CD4-positive, alpha-beta memory T cell (primary cell): ENCODE results near the gene SLC4A3. TPM values are rescaled to one million over a fixed set of nuclear protein-coding genes. Genes with fewer than 3 reads are reported as not detected.
"Not testable (repeated sequence)": the region's sequence is repeated elsewhere in the genome, so short reads cannot be mapped to it uniquely, and the experiment has no call there.

Experiments
- CTCF ChIA-PET: fragments of 350-600 bp; sonication (Branson Sonifier 250); formaldehyde crosslinking; loops from one replicate; lab custom pipeline; 2021; ENCODE audit warnings: inconsistent platforms; ENCODE audit not compliant: partially characterized antibody; lab: Charles Lee
- POLR2A ChIA-PET: fragments of 350-600 bp; sonication (Branson Sonifier 250); formaldehyde crosslinking; loops from one replicate; lab custom pipeline; 2021; ENCODE audit not compliant: partially characterized antibody; lab: Charles Lee
- DNase-seq, 5 donors: peaks; one replicate each; pipeline versions ENCODE4 v3.0.0 to v3.0.0-alpha.2; 2020 to 2022; ENCODE audit warnings: mixed read lengths in 1 of 5
- H3K27ac ChIP-seq: one replicate; pipeline ENCODE4 v1.7.0; 2013; ENCODE audit warnings: low read depth, low read length
- H3K27me3 ChIP-seq: 2 replicates; pipeline ENCODE4 v1.7.0; 2013; ENCODE audit warnings: mild to moderate bottlenecking, low read length, moderate library complexity; ENCODE audit not compliant: insufficient read depth
- H3K36me3 ChIP-seq: 2 replicates; pipeline ENCODE4 v1.7.0; 2013; ENCODE audit warnings: mild to moderate bottlenecking, low read length, moderate library complexity; ENCODE audit not compliant: insufficient read depth
- H3K4me1 ChIP-seq: 2 replicates; pipeline ENCODE4 v1.7.0; 2013; ENCODE audit warnings: mild to moderate bottlenecking, low read length, moderate library complexity; ENCODE audit not compliant: insufficient read depth
- H3K4me3 ChIP-seq, 2 donors: one replicate each; pipeline ENCODE4 v1.7.0; 2013; ENCODE audit warnings: low read length in 2 of 2, mild to moderate bottlenecking in 1 of 2
- H3K9me3 ChIP-seq, 2 donors: one replicate each; pipeline ENCODE4 v1.7.0; 2013; ENCODE audit warnings: low read length in 2 of 2, control low read depth in 1 of 2; ENCODE audit not compliant: control insufficient read depth in 1 of 2
- H3K27ac Mint-ChIP-seq, 7 donors: one replicate each; pipeline ENCODE4 v1.8.0; 2020 to 2021; ENCODE audit warnings: mixed read lengths in 7 of 7, mild to moderate bottlenecking in 6 of 7, inconsistent platforms in 3 of 7, moderate library complexity in 3 of 7
- H3K27me3 Mint-ChIP-seq, 2 donors: one replicate each; pipeline ENCODE4 v1.8.0; 2020 to 2021; ENCODE audit warnings: mixed read lengths in 2 of 2
- H3K36me3 Mint-ChIP-seq, 2 donors: one replicate each; pipeline ENCODE4 v1.8.0; 2020 to 2021; ENCODE audit warnings: mixed read lengths in 2 of 2, inconsistent platforms in 1 of 2, mild to moderate bottlenecking in 1 of 2
- H3K4me1 Mint-ChIP-seq, 4 donors: one replicate each; pipeline ENCODE4 v1.8.0; 2020 to 2021; ENCODE audit warnings: mixed read lengths in 4 of 4, mild to moderate bottlenecking in 1 of 4
- H3K4me3 Mint-ChIP-seq, 8 donors: one replicate each; pipeline ENCODE4 v1.8.0; 2020 to 2021; ENCODE audit warnings: mixed read lengths in 8 of 8, mild to moderate bottlenecking in 7 of 8, moderate library complexity in 6 of 8, inconsistent platforms in 3 of 8
- H3K9me3 Mint-ChIP-seq, 8 donors: one replicate each; pipeline ENCODE4 v1.8.0; 2020 to 2021; ENCODE audit warnings: mixed read lengths in 8 of 8, mild to moderate bottlenecking in 5 of 8, inconsistent platforms in 3 of 8, moderate library complexity in 1 of 8
- intact Hi-C: fragments of 100-400 bp; cut with micrococcal nuclease; formaldehyde crosslinking; loops from one replicate; pipeline ENCODE4 v1.15.1; 2023
- polyA plus RNA-seq, 2 donors: library from polyadenylated mRNA; unstranded; fragments of 300-500 nt; fragmentation: Illumina TruSeq; gene quantifications; one replicate each; pipeline ENCODE4 v1.2.3, GENCODE V29; 2021
- total RNA-seq, 2 experiments: library from RNA; stranded (reverse); gene quantifications; one replicate each; pipeline ENCODE4 v1.2.3, GENCODE V29; 2021

The SLC4A3 gene
- total and polyA plus RNA-seq, 4 experiments from 2014 or later, result not detected

GRCh38 chr2:219683474-219683873 is 56.0 kb downstream of the SLC4A3 start:
- H3K36me3 Mint-ChIP-seq, H3K27ac Mint-ChIP-seq, POLR2A ChIA-PET, H3K9me3 Mint-ChIP-seq, H3K36me3 ChIP-seq, H3K27ac ChIP-seq, H3K27me3 ChIP-seq, H3K4me1 ChIP-seq, intact Hi-C loops, CTCF ChIA-PET, DNase-seq, H3K4me3 ChIP-seq, H3K4me3 Mint-ChIP-seq, H3K9me3 ChIP-seq: not testable (repeated sequence)
- H3K4me1 Mint-ChIP-seq, result peaks cover 0 to 10% (median 7%) of the 10 kb centered on the region in 4 donors
- H3K27me3 Mint-ChIP-seq, result peaks cover 16 to 28% of the 10 kb centered on the region in 2 donors

GRCh38 chr2:219684721-219685689 is 57.6 kb downstream of the SLC4A3 start:
- intact Hi-C loops, result no loop called here
- ChIA-PET CTCF (no interaction called here), POLR2A (no interaction called here)
- Histone ChIP-seq H3K27ac (no peak overlapping the region), H3K4me3 (no peak overlapping the region), H3K9me3 (no peaks in the 10 kb centered on the region), H3K36me3 (no peaks in the 10 kb centered on the region), H3K27me3 (no peaks in the 10 kb centered on the region), H3K4me1 (no peaks in the 10 kb centered on the region)
- peak in 4 of 5 donors; percentile 6 to 37 (median 16) for DNase-seq
- Mint-ChIP-seq H3K4me1 (peaks cover 0 to 10% (median 7%) of the 10 kb centered on the region in 4 donors), H3K27ac (peak overlapping the region in 1 of 7 donors; percentile 49), H3K9me3 (peaks cover 0 to 3% (median 0%) of the 10 kb centered on the region in 8 donors), H3K36me3 (no peaks in the 10 kb centered on the region), H3K27me3 (peaks cover 13 to 25% of the 10 kb centered on the region in 2 donors), H3K4me3 (peak overlapping the region; percentile 47 to 69 (median 58))

- no peaks in the 10 kb centered on the region for H3K27me3 ChIP-seq
- H3K9me3 ChIP-seq, result no peaks in the 10 kb centered on the region
- H3K36me3 ChIP-seq, result no peaks in the 10 kb centered on the region
- intact Hi-C loops, result no loop called here
- H3K27ac Mint-ChIP-seq, result no peak overlapping the region
- peaks cover 0 to 10% (median 7%) of the 10 kb centered on the region in 4 donors for H3K4me1 Mint-ChIP-seq
- DNase-seq, result no peak
- peaks cover 10 to 31% of the 10 kb centered on the region in 2 donors for H3K27me3 Mint-ChIP-seq
- no peak overlapping the region for H3K4me3 ChIP-seq
- no peak overlapping the region for H3K4me3 Mint-ChIP-seq
- no peak overlapping the region for H3K27ac ChIP-seq
- CTCF ChIA-PET, result interaction anchor here (1.0 kb wide), 1 partner anchor 33 kb away, joined by 4 read pairs; no protein-coding TSS in a partner anchor
- H3K9me3 Mint-ChIP-seq, result peaks cover 0 to 3% (median 0%) of the 10 kb centered on the region in 8 donors
- POLR2A ChIA-PET, result no interaction called here
- no peaks in the 10 kb centered on the region for H3K36me3 Mint-ChIP-seq
- no peaks in the 10 kb centered on the region for H3K4me1 ChIP-seq
These were observed 59.8 kb downstream of the SLC4A3 start for GRCh38 chr2:219687272-219687671.

- Mint-ChIP-seq H3K4me3 (no peak overlapping the region), H3K27me3 (peaks cover 15 to 35% of the 10 kb centered on the region in 2 donors), H3K4me1 (peaks cover 0 to 10% (median 7%) of the 10 kb centered on the region in 4 donors), H3K9me3 (peaks cover 0 to 3% (median 0%) of the 10 kb centered on the region in 8 donors), H3K36me3 (no peaks in the 10 kb centered on the region), H3K27ac (no peak overlapping the region)
- no peaks in the 10 kb centered on the region for H3K9me3 ChIP-seq
- H3K27me3 ChIP-seq, result no peaks in the 10 kb centered on the region
- no peaks in the 10 kb centered on the region for H3K4me1 ChIP-seq
- H3K27ac ChIP-seq, result no peak overlapping the region
- intact Hi-C loops, result no loop called here
- no peaks in the 10 kb centered on the region for H3K36me3 ChIP-seq
- DNase-seq, result no peak
- ChIA-PET POLR2A (no interaction called here), CTCF (interaction anchor here (1.0 to 2.7 kb wide), 3 partner anchors 15 to 147 kb away, joined by 4 to 10 read pairs (median 9); no protein-coding TSS in a partner anchor)
- no peak overlapping the region for H3K4me3 ChIP-seq
These were observed 60.6 kb downstream of the SLC4A3 start for GRCh38 chr2:219687882-219688559.

GRCh38 chr2:219688560-219689445 is 61.4 kb downstream of the SLC4A3 start:
- no peak overlapping the region for H3K4me3 ChIP-seq
- peaks cover 0 to 9% (median 6%) of the 10 kb centered on the region in 4 donors for H3K4me1 Mint-ChIP-seq
- H3K27ac Mint-ChIP-seq, result no peak overlapping the region
- no peak overlapping the region for H3K27ac ChIP-seq
- H3K4me3 Mint-ChIP-seq, result no peak overlapping the region
- no peaks in the 10 kb centered on the region for H3K4me1 ChIP-seq
- no peaks in the 10 kb centered on the region for H3K27me3 ChIP-seq
- no peaks in the 10 kb centered on the region for H3K9me3 ChIP-seq
- H3K36me3 ChIP-seq, result no peaks in the 10 kb centered on the region
- CTCF ChIA-PET, result interaction anchor here (0.6 to 2.7 kb wide), 8 partner anchors 8 to 1731 kb away, joined by 3 to 10 read pairs (median 5); no protein-coding TSS in a partner anchor
- peaks cover 17 to 39% of the 10 kb centered on the region in 2 donors for H3K27me3 Mint-ChIP-seq
- H3K36me3 Mint-ChIP-seq, result no peaks in the 10 kb centered on the region
- H3K9me3 Mint-ChIP-seq, result peaks cover 0 to 3% (median 0%) of the 10 kb centered on the region in 8 donors
- POLR2A ChIA-PET, result no interaction called here
- intact Hi-C loops, result no loop called here
- DNase-seq, result no peak

GRCh38 chr2:219689676-219690628 is 62.5 kb downstream of the SLC4A3 start:
- Mint-ChIP-seq H3K36me3 (no peaks in the 10 kb centered on the region), H3K4me3 (no peak overlapping the region), H3K27ac (no peak overlapping the region), H3K4me1 (peaks cover 0 to 7% (median 1%) of the 10 kb centered on the region in 4 donors), H3K27me3 (peaks cover 18 to 37% of the 10 kb centered on the region in 2 donors), H3K9me3 (peaks cover 0 to 3% (median 0%) of the 10 kb centered on the region in 8 donors)
- no peaks in the 10 kb centered on the region for H3K4me1 ChIP-seq
- H3K9me3 ChIP-seq, result no peaks in the 10 kb centered on the region
- DNase-seq, result peak; percentile 25 to 39 (median 29)
- no peak overlapping the region for H3K4me3 ChIP-seq
- no peaks in the 10 kb centered on the region for H3K36me3 ChIP-seq
- intact Hi-C loops, result no loop called here
- H3K27me3 ChIP-seq, result no peaks in the 10 kb centered on the region
- ChIA-PET CTCF (interaction anchor here (0.7 to 2.7 kb wide), 10 partner anchors 9 to 149 kb away, joined by 3 to 10 read pairs (median 4); no protein-coding TSS in a partner anchor), POLR2A (no interaction called here)
- no peak overlapping the region for H3K27ac ChIP-seq
